Heart left ventricle (tissue), 16 donors: ENCODE data around the gene LOXHD1. TPM values are rescaled to one million over a fixed set of nuclear protein-coding genes. Genes with fewer than 3 reads are reported as not detected.

Experiments used
- ATAC-seq, 4 donors: fragments of 200-7000 bp; cut with Tn5 transposase; one replicate each; pipeline ENCODE4 v1.9.1; 2020 to 2022; ENCODE audit warnings: moderate library complexity in 4 of 4, mild to moderate bottlenecking in 3 of 4, moderate number of reproducible peaks in 1 of 4
- DNase-seq, 5 donors: peaks; one replicate each; pipeline ENCODE4 v3.0.0-alpha.2; 2020
- H3K27ac ChIP-seq, 12 donors: fragments of 200-600 bp; sonication (generic) in 4 of 12; one replicate each; pipeline versions ENCODE4 v1.5.0 to v1.8.0; 2016 to 2022; ENCODE audit warnings: mild to moderate bottlenecking in 2 of 12
- H3K27me3 ChIP-seq, 9 donors: fragments of 200-600 bp; sonication (generic) in 2 of 9; one replicate each; pipeline versions ENCODE4 v1.5.1 to v1.8.0; 2016 to 2022; ENCODE audit warnings: mild to moderate bottlenecking in 3 of 9
- H3K36me3 ChIP-seq, 9 donors: fragments of 200-600 bp; sonication (generic) in 2 of 9; one replicate each; pipeline versions ENCODE4 v1.5.0 to v1.8.0; 2018 to 2022; ENCODE audit warnings: mild to moderate bottlenecking in 2 of 9
- H3K4me1 ChIP-seq, 12 donors: fragments of 200-600 bp; sonication (generic) in 4 of 12; one replicate each; pipeline versions ENCODE4 v1.5.0 to v1.8.0; 2016 to 2022; ENCODE audit warnings: mild to moderate bottlenecking in 3 of 12
- H3K4me3 ChIP-seq, 12 donors: fragments of 200-600 bp; sonication (generic) in 4 of 12; one replicate each; pipeline versions ENCODE4 v1.5.0 to v1.8.0; 2017 to 2022; ENCODE audit warnings: mild to moderate bottlenecking in 9 of 12, moderate library complexity in 4 of 12
- H3K9me3 ChIP-seq, 12 donors: fragments of 200-600 bp; sonication (generic) in 4 of 12; one replicate each; pipeline versions ENCODE4 v1.5.0 to v1.8.0; 2016 to 2022; ENCODE audit warnings: mild to moderate bottlenecking in 1 of 12
- POLR2A ChIP-seq, 2 donors: fragments of 450-650 bp; IDR thresholded peaks; one replicate each; pipeline ENCODE4 v1.6.1; 2017; ENCODE audit warnings: antibody characterized with exemption in 2 of 2, mild to moderate bottlenecking in 2 of 2, moderate library complexity in 2 of 2
- WGBS, 4 donors: extraction: QIAGEN DNeasy Blood & Tissue Kit in 2 of 4; methylation state at CpG; one replicate each; pipeline versions ENCODE4 v1.1.5 to v1.1.7; 2013 to 2018; 5-methylcytosine and 5-hydroxymethylcytosine counted together
- intact Hi-C, 10 donors: fragments of 100-400 bp; cut with DNase I; formaldehyde crosslinking; loops; one replicate each; pipeline versions ENCODE4 v1.11.1 to v1.14.2; 2022
- polyA plus RNA-seq, 2 donors: library from polyadenylated mRNA; stranded (reverse); fragments of 200-250 nt; gene quantifications; one replicate each; pipeline ENCODE4 v1.2.3, GENCODE V29; 2013
- total RNA-seq, 9 donors: library from RNA; depleted of rRNA in 2 of 9; stranded (reverse); fragments of >200 nt in 2 of 9; fragmentation: NEBNext Ultra II Directional in 3 of 9; extraction: Animal tissue kit (Norgen Biotek cat#: 25700) in 3 of 9; gene quantifications; one replicate each; pipeline versions ENCODE4 v1.1.0 to v1.2.4, GENCODE V29; 2016 to 2023
- TF ChIP-seq, protein P1 (sequence below), 12 donors: fragments of 200-600 bp; sonication (generic) in 4 of 12; IDR thresholded peaks; one replicate each; pipeline versions ENCODE4 v1.5.0 to v1.8.0; 2018 to 2022; ENCODE audit warnings: antibody characterized with exemption in 12 of 12, mild to moderate bottlenecking in 5 of 12
- donor health status: ischemic (EF 13 %, LVEDD 7.1; RV severe dilation, severe dysfunction).
- donor health status: healthy with polysubstance abuse.
- donor health status: DM: no; HTN: yes; CAD: no.
- donor health status: DM: no; HTN: no; CAD: no.
- donor health status: ischemic (EF 25% LVEDD 6.9; RV normal size, moderate dysfunction).
- donor health status: ischemic (EF 25% LVEDD 5.7; RV mildly dilated, moderate dysfunction).
- donor health status: healthy.
- donor health status: DM: yes; HTN: yes; CAD: no.
- donor health status: ischemic (EF 35%, LVEDD 5.7; RV mildly dilated, moderate dysfunction).
- donor health status: nonischemic (EF 11% LVEDD 7.7; RV severe dilation, severe dysfunction).
- donor health status: DM: yes; HTN: yes; CAD: no.
- donor health status: PGD.
- donor health status: ischemic (EF 29% LVEDD 5.4; RV normal size, mild dysfunction).
- donor health status: nonischemic (EF 23%, LVEDD 6.1; RV moderate dilation, normal function).

The LOXHD1 gene
- total and polyA plus RNA-seq, 11 donors, result 0.19 to 1.9 (median 0.54) TPM

DNA sequence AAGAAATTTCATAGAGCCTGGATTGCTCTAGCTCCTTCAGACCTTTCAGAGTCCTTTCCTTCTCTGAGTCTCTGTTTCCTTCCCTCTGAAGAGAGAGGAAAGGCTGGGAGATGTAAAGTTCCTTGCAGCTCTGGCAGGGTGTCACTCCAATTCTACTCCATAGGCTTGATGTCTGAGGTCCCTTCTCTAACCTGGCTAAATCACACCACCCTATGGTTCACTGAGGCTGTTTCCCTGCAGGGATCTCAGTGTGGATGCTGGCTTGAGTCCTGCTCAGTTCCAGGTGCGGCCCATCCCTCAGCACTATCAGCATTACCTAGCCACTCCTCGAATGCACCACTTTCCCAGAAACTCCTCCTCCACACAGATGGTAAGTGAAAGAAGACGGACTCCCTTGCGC lies 209.7 kb downstream of the LOXHD1 start:
- Histone ChIP-seq H3K9me3 (peaks cover 0 to 35% (median 10%) of the 10 kb centered on the region in 12 donors), H3K4me1 (no peaks in the 10 kb centered on the region), H3K4me3 (no peak overlapping the region), H3K36me3 (peaks cover 0 to 16% (median 0%) of the 10 kb centered on the region in 9 donors), H3K27me3 (no peaks in the 10 kb centered on the region), H3K27ac (no peak overlapping the region)
- DNase-seq (no peak), ATAC-seq (peak in 1 of 4 donors; percentile 24)
- WGBS, 4 donors, result 88 to 92% (median 91%) methylated on average over 4 of the region's 4 CpGs
- no peak for TF ChIP-seq POLR2A (IDR thresholded peaks at IDR 0.05)
- TF ChIP-seq, protein P1, sequence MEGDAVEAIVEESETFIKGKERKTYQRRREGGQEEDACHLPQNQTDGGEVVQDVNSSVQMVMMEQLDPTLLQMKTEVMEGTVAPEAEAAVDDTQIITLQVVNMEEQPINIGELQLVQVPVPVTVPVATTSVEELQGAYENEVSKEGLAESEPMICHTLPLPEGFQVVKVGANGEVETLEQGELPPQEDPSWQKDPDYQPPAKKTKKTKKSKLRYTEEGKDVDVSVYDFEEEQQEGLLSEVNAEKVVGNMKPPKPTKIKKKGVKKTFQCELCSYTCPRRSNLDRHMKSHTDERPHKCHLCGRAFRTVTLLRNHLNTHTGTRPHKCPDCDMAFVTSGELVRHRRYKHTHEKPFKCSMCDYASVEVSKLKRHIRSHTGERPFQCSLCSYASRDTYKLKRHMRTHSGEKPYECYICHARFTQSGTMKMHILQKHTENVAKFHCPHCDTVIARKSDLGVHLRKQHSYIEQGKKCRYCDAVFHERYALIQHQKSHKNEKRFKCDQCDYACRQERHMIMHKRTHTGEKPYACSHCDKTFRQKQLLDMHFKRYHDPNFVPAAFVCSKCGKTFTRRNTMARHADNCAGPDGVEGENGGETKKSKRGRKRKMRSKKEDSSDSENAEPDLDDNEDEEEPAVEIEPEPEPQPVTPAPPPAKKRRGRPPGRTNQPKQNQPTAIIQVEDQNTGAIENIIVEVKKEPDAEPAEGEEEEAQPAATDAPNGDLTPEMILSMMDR (IDR thresholded peaks at IDR 0.05), result no peak
- intact Hi-C loops, result no loop called here

DNA sequence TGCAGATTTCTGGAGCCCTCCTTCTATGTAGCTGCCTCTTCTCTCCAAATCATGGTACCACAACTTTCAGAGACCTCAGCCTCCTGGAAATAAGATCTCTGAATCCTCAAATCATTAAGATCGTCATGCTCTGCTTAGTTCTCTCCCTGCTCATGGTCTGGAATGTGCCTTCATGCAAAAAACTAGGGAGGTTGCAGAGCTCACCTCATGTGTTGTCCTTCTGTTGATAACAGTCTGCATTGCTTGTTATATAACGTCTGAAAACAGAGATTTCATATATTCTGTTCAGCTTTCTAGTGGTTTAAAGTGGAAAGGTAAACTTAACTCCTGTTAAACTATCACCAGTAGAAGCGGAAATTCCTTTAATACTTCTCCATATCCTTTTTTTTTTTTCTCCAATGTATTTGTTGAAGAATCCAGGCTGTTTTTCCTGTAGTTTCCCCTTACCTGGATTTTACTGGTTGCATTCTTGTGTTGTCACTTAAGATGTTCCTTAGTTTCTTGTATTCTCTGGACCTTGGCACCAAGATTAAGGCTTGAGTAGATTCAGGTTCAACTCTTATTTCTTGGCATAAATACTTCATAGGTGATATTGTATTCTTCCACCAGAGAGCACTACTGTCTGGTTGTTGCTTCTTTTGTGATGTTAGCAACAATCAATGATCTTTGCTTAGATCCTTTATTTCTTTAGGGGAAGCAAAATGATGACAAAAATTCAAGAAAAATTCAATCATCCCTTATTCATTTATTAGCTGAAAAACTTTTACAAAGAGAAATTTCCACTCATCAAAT lies 211.3 kb downstream of the LOXHD1 start:
- Histone ChIP-seq H3K27me3 (no peaks in the 10 kb centered on the region), H3K4me1 (no peaks in the 10 kb centered on the region), H3K4me3 (no peak overlapping the region), H3K36me3 (peaks cover 0 to 7% (median 0%) of the 10 kb centered on the region in 9 donors), H3K9me3 (peaks cover 0 to 26% (median 3%) of the 10 kb centered on the region in 12 donors), H3K27ac (no peak overlapping the region)
- WGBS, 4 donors, result 89 to 93% (median 89%) methylated on average over 3 of the region's 3 CpGs
- intact Hi-C loops, result no loop called here
- no peak for DNase-seq
- TF ChIP-seq, protein P1 (IDR thresholded peaks at IDR 0.05), result no peak
- no peak for TF ChIP-seq POLR2A (IDR thresholded peaks at IDR 0.05)
- ATAC-seq, result no peak

DNA sequence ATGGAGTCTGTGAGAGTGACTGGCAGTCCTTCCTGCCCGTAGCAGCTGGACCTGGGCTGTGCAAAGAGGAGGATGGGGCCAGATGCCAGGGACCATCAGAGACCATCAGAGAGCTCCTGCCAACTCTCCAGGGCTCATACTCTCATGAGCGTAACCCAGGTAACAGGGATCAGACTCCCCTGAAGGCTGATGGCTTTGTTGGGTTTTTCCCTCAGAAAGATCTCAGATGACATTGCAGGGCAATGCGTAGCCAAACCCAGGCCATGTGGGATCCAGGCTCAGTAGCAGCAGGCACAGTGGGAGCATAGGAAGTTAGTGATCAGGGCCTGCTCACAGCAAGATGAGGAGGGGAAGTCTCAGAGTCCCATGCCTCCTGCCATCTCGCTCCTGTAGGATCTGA lies 218.0 kb downstream of the LOXHD1 start:
- H3K27ac ChIP-seq, result no peak overlapping the region
- no peaks in the 10 kb centered on the region for H3K36me3 ChIP-seq
- DNase-seq (no peak), ATAC-seq (peak in 1 of 4 donors; percentile 24)
- intact Hi-C loops, result loop anchor here in 1 of 10 donors (5.0 kb wide), 1 partner anchor 162 kb away; no protein-coding TSS in a partner anchor
- H3K9me3 ChIP-seq, result peaks cover 0 to 12% (median 0%) of the 10 kb centered on the region in 12 donors
- H3K4me3 ChIP-seq, result no peak overlapping the region
- no peak for TF ChIP-seq POLR2A (IDR thresholded peaks at IDR 0.05)
- TF ChIP-seq, protein P1 (IDR thresholded peaks at IDR 0.05), result no peak
- H3K27me3 ChIP-seq, result no peaks in the 10 kb centered on the region
- WGBS, 4 donors, result 87 to 98% (median 95%) methylated on average over 3 to 4 of the region's 4 CpGs
- H3K4me1 ChIP-seq, result no peaks in the 10 kb centered on the region

DNA sequence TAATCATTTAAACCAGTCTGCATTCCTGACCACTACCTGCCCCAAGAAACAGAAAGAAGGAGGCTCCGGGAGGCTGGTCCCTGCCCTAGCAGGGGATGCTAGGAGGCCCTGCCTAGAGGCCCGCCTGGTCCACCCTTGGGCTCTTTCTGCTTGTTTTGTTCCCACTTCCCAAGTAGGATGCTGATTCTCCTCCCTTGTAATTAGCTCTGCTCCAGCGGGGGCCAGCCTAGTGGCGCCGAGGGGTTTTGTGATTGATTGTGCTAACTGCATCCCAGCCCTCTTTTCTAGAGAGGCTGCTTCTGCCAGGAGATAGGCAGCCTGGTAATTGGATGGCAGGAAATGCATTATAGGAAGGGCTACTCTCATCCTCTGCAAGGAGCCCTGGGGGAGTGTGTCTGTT lies 220.0 kb downstream of the LOXHD1 start:
- Histone ChIP-seq H3K27ac (no peak overlapping the region), H3K36me3 (no peaks in the 10 kb centered on the region), H3K4me3 (no peak overlapping the region), H3K4me1 (no peaks in the 10 kb centered on the region), H3K27me3 (no peaks in the 10 kb centered on the region), H3K9me3 (no peaks in the 10 kb centered on the region)
- intact Hi-C loops, result loop anchor here in 1 of 10 donors (5.0 kb wide), 1 partner anchor 160 kb away; no protein-coding TSS in a partner anchor
- no peak for ATAC-seq
- TF ChIP-seq POLR2A (IDR thresholded peaks at IDR 0.05), result no peak
- TF ChIP-seq, protein P1 (IDR thresholded peaks at IDR 0.05), result no peak
- WGBS, 4 donors, result 92 to 96% (median 95%) methylated on average over 5 of the region's 5 CpGs
- no peak for DNase-seq
